ENCODE data around the gene SSC5D. TPM values are rescaled to one million over a fixed set of nuclear protein-coding genes. Genes with fewer than 3 reads are reported as not detected.
A peak's percentile ranks its signal among the peaks of the same experiment; 100 is the strongest.

SSC5D gene
- total and polyA plus RNA-seq, 10 of the 15 experiments (the other 5 are each of a cell fraction or from before 2014, with no cell fraction given) = 0.03 to 0.13 (median 0.05) TPM; not detected in 4

- H3K9me3 ChIP-seq (replicated peaks; ENCODE audit: control insufficient read depth, insufficient read depth, low read length) = no peaks in the 10 kb centered on the region
Observed at GRCh38 chr19:55504252-55504603, 16.0 kb downstream of the SSC5D start.

More at GRCh38 chr19:55504252-55504603, 16.0 kb downstream of the SSC5D start:
- Histone ChIP-seq H3K27ac (ENCODE audit: control insufficient read depth, insufficient read depth) (peak overlapping the region; percentile 80; the same call in 1 of the 2 replicates), H3K4me2 (ENCODE audit: control insufficient read depth, insufficient read depth) (peak overlapping the region; percentile 58), H3K4me3 (no peak overlapping the region), H3K27me3 (replicated peaks in 1 of 2; ENCODE audit: control insufficient read depth in 2 of 2, insufficient read depth in 2 of 2, low read length in 1 of 2) (no peaks in the 10 kb centered on the region), H2AFZ (ENCODE audit: control insufficient read depth, low read depth, low read length) (peak overlapping the region; percentile 97; the same call in 1 of the 2 replicates), H3K4me1 (ENCODE audit: control insufficient read depth, insufficient read depth, low read length) (peaks cover 5% of the 10 kb centered on the region), H3K79me2 (ENCODE audit: control insufficient read depth, insufficient read depth, low read length) (no peaks in the 10 kb centered on the region), H4K20me1 (ENCODE audit: control insufficient read depth, insufficient read depth) (no peaks in the 10 kb centered on the region), H3K9ac (ENCODE audit: control insufficient read depth, insufficient read depth, low read length) (no peak overlapping the region; the same call in 1 of the 2 replicates), H3K36me3 (ENCODE audit: control insufficient read depth in 2 of 2, insufficient read depth in 2 of 2, low read length in 1 of 2) (no peaks in the 10 kb centered on the region)
- SMC1A ChIA-PET (ENCODE audit: uncharacterized antibody, unreplicated experiment) = interaction anchor here (0.7 to 2.4 kb wide), 13 partner anchors 9 to 212 kb away, joined by 3 to 19 read pairs (median 5); partner anchors contain the start of genes ISOC2, NAT14, ZNF628 and ZNF865
- intact Hi-C loops (cut with micrococcal nuclease; ENCODE audit: unreplicated experiment) = loop anchor here (1.0 kb wide), 1 partner anchor 36 kb away; no protein-coding TSS in a partner anchor
- CTCF ChIA-PET = interaction anchor here (0.7 to 3.7 kb wide), 41 partner anchors 10 to 439 kb away, joined by 3 to 88 read pairs (median 9); partner anchors contain the start of genes FIZ1, ISOC2, KMT5C and NAT14
- in situ Hi-C loops (cut with MboI) = no loop called here
- POLR2A ChIA-PET = interaction anchor here (0.6 to 1.0 kb wide), 5 partner anchors 28 to 1409 kb away, joined by 3 to 6 read pairs (median 4); partner anchors contain the start of genes ISOC2 and ZNF628
- WGBS (ENCODE audit: insufficient coverage, insufficient replicate concordance, low lambda C conversion rate, missing lambda C conversion rate) = 38% methylated on average over 13 of the region's 13 CpGs
- FAIRE-seq (no peak), ATAC-seq (no peak), DNase-seq (ENCODE audit: low read depth, low spot score) (no peak)
- RAD21 ChIA-PET (ENCODE audit: unreplicated experiment) = interaction anchor here (0.7 to 1.7 kb wide), 24 partner anchors 19 to 386 kb away, joined by 3 to 34 read pairs (median 6); partner anchors contain the start of genes CCDC106, HSPBP1, ISOC2 and KMT5C
- BruUV-seq (replicated peaks) = no TSS peak
- TF ChIP-seq ZNF687 (IDR thresholded peaks at IDR 0.05) (no peak), WRNIP1 (IDR thresholded peaks at IDR 0.05; ENCODE audit: borderline replicate concordance, low read depth, low read length) (no peak), RFX5 (IDR thresholded peaks at IDR 0.05; ENCODE audit: low read depth, low read length) (no peak), RCOR1 (conservative IDR thresholded peaks at IDR 0.05; ENCODE audit: low read depth, low read length) (no peak), ATF2 (IDR thresholded peaks at IDR 0.05; ENCODE audit: low read length) (no peak), SUZ12 (IDR thresholded peaks at IDR 0.05; ENCODE audit: unreplicated experiment) (no peak), KAT2A (conservative IDR thresholded peaks at IDR 0.05; ENCODE audit: control insufficient read depth, low read depth, low read length) (no peak), BCL3 (IDR thresholded peaks at IDR 0.05; ENCODE audit: borderline replicate concordance, insufficient read depth, low read depth, low read length, poor library complexity, severe bottlenecking) (no peak), TCF12 (IDR thresholded peaks at IDR 0.05; ENCODE audit: low read depth, low read length) (no peak), POLR2A (IDR thresholded peaks at IDR 0.05; ENCODE audit: low read depth, low read length) (no peak), TCF3 (IDR thresholded peaks at IDR 0.05; ENCODE audit: borderline replicate concordance, insufficient read depth, low read depth, low read length) (no peak), ESRRA (IDR thresholded peaks at IDR 0.05; ENCODE audit: low read length) (no peak), HDGF (IDR thresholded peaks at IDR 0.05) (no peak), ASH2L (IDR thresholded peaks at IDR 0.05; ENCODE audit: borderline replicate concordance, low read depth) (no peak), IKZF2 (IDR thresholded peaks at IDR 0.05) (no peak)

Data from GM12878 (cell line).